Measurements from ENCODE around the gene ERFL.

The ERFL gene

GRCh38 chr19:41928221-41928683, at the start of gene ERFL:
Gene ERFL (minus strand): TSS chr19:41928449. CDS start chr19:41912919, 15,530 bp downstream.
- no peak for DNase-seq

DNA sequence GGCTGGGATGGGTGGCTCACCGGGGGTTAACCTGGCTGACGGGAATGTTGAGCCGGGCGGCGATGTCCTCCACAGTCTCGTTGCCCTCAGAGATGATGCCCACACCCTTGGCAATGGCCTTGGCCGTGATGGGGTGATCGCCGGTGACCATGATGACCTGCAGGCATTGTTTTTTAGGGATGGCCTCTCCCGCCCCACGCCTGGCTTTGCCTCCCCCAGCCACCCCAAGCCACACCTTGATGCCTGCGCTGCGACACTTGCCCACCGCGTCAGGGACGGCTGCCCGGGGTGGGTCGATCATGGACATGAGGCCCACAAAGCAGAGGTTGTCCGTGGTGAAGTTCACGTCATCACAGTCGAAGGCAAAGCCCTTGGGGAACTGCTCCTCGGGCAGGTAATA, 49.7 kb upstream of the ERFL start:
- no peak for DNase-seq

DNA sequence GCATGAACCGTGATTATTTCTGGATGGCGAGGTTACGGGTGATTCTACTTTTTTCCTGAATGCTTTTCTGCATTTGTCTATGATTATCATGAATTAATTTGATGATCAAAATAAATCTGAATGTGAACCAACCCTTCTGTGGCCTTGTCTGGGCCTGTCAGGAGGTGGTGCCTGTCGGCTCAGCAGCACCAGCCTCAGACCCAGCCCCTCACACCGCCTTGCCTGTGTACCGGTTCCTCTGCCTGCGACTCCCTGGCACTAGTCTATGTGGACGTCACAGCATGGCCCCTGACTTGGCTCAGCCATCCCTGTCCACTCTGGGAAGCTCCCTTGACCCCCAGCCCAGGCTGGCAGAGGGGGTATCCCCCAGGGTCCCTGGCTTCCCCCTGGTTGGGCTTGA, 46.4 kb upstream of the ERFL start:
- DNase-seq = no peak

DNA sequence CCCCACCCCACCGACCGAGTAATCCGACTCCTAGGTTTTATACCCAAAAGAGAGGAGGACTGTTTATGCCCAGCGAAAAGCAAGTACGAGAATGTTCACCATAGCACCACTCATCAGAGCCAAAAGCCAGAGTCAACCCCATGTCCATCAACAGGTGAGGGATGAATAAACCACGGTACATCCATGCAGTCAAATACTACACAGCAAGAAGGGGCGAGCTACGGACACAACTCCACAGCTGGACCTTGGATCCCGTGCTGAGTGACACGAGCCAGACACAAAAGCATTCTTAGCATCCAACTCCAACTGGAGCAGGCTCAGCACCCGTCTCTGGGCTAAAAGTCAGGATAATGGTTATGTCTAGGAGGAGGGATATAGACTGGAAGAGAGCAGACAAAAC, 43.1 kb upstream of the ERFL start:
- no peak for DNase-seq

DNA sequence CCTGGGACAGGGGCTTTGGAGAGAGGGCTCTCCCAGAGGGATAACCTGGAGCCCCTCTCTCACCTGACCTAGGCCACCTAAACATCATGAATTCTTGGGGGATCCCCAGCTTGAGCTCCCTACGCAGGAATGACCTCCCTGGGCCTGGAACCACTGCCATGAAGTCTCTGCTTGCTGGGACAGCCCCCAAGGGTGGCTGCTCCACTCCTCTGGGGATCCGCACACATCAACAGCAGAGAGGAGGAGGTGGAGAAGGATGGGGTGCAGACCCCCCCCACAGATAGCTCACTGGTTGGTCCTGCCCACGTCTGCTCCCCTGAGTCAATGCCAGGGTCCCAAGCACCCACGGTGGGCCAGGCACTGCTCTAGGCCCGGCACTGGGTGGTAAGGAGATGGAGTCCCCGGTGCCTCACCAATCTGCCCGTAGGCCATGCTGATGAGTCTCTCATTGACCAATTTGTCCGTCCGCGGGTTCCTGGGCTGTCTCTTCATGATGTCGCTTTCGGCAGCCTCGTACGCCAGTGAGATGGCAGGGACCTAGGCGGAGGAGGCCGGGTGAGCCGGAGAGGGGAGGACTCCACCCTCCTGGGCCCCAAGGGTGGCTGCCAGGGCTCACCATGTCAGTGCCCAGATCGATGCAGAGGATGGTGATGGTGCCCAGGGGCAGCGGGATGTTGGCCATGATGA, 41.7 kb upstream of the ERFL start:
- no peak for DNase-seq

- no peak for DNase-seq
These were observed 40.7 kb upstream of the ERFL start for GRCh38 chr19:41968751-41969595.

GRCh38 chr19:41967054-41967783, 39.0 kb upstream of the ERFL start:
- DNase-seq = no peak

DNA sequence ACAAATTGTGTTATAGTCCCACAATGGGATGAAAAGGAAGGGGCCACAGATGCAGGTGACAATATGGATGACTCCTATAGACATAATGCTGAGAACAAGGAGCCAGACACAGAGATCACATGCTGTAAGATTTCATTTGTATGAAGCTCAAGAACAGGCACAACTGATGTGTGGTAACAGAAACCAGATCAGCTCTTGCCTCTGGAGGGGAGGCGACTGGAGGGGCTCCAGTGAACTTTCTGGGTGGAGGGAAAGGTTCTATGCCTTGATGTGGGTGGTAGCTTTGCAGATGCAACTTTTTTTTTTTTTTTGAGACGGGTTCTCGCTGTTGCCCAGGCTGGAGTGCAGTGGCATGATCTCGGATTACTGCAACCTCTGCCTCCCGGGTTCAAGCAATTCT, 36.9 kb upstream of the ERFL start:
- no peak for DNase-seq

- DNase-seq = no peak
These were observed 32.7 kb upstream of the ERFL start for GRCh38 chr19:41960973-41961372.

GRCh38 chr19:41959056-41960053, 31.1 kb upstream of the ERFL start, which contains the start of gene RABAC1:
Gene RABAC1 (minus strand): TSS chr19:41959321. CDS start chr19:41959292, 29 bp downstream.
- peak; percentile 93 for DNase-seq

- peak; percentile 81 for DNase-seq
These were observed 30.3 kb upstream of the ERFL start for GRCh38 chr19:41958367-41959055.

DNA sequence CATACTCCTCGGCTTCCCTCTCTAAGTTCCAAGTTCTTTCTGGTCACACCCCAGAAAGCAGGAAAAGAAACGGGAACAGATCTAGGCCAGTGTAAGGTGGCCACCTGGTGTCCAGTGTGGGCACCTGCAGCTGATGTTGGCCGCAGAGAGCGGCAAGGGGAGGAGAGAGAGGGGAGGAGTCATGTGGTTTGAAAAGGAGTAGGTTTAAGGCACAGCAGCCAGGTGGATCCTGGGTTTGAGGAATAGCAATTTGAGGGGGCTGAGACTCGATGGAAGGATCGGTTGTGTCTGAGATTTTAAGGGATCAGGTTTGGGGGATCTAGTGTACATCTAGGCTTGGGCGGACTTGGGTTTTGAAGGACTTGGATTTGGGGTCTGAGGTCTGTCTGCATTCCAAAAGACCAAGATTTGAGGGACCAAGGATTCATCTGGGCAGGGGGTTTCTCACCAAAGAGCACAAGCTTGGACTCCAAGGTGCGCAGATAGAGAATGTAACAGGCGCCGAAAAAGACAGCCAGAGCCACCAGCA, 29.7 kb upstream of the ERFL start:
- DNase-seq = peak; percentile 94

DNA sequence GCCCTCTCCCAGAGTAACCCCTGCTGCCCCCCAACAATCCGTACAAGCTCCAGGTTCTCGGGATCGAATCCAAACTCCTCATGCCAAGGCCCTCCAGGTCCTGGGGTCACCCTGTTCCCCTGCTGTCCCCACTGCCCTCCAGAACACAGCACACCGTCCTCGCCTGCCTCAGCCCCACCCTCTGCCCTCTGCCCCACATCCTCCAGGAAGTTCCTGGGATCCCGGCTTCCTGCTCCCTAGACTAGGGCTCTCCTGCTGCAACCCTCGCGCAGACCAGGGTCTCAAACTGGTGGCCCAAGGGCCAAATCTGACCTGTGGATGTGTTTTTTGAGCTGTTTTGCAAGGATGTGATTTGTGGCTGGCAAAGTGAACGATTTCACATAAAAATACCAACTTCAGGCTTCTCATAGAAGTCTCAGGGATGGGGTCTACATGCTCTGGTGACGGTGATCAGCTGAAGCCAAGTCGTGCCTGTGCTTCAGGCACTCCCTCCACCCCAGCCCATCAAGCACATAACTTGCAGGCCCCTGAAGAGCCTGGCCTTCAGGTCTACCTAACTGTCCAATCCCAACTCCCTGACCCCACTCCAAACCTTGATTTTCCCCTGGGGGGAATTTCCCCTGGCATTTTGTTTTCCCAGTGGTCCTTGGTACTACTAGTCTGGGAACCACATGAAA, 29.1 kb upstream of the ERFL start:
- no peak for DNase-seq

- no peak for DNase-seq
These were observed 28.4 kb upstream of the ERFL start for GRCh38 chr19:41956621-41957020.

- DNase-seq = no peak
These were observed 27.3 kb upstream of the ERFL start for GRCh38 chr19:41955521-41955920.

DNA sequence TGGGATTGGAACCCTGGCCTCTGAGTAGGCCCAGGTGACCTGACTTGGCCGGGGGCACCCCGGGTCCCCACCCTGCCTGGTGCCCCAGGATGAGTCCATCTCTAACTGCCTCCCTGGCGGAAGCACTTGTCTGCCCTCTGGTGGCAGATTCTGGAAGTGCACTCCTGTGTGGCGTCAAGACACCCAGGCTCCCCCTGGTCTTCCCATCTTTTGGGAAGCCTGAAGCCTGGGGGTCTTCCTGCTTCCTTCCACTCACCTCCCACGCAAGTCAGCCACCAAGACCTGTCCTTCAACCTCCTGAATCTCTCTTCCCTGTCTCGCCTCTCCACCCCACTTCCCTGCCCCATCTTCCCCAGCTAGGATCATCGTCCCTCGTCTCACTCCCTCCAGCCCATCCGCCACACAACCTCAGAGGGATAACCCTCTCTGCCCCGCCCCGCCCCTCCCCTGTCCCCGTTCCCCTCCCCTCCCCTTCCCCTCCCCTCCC, 23.5 kb upstream of the ERFL start:
- DNase-seq = peak; percentile 65

DNA sequence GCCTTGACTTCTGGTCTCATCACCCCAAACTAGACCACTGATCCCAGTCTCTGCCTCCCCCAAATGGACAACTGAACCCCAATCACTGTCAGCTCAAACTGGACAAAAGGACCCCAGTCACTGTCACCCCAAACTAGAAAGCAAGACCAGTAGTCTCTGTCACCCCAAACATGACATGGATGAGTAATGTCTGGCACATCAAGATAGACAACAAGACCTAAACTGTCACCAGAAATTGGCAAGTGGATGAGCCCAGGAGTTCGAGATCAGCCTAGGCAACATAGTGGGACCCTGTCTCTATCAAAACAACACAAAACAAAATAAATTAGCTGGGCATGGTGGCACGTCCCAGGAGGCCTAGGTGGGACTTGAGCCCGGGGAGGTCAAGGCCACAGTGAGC, 18.8 kb upstream of the ERFL start:
- DNase-seq = no peak

- no peak for DNase-seq
These were observed 17.0 kb upstream of the ERFL start for GRCh38 chr19:41945135-41945766.

- DNase-seq = no peak
These were observed 16.1 kb upstream of the ERFL start for GRCh38 chr19:41944336-41944735.
